PC-3 (cell line): ENCODE results near the gene WIPF1.

Experiments used
- CTCF ChIP-seq: fragments of 300-600 bp; sonication (generic); conservative IDR thresholded peaks from 2 replicates; pipeline ENCODE4 v1.5.1; 2017; ENCODE audit warnings: antibody characterized with exemption, low read depth, mild to moderate bottlenecking, low read length
- EZH2phosphoT487 ChIP-seq: fragments of 300-600 bp; sonication (generic); IDR thresholded peaks from 2 replicates; pipeline ENCODE4 v1.6.1; 2018; ENCODE audit warnings: mild to moderate bottlenecking, antibody characterized with exemption, low read length, borderline replicate concordance

- no peak for TF ChIP-seq CTCF
- no peak for TF ChIP-seq EZH2phosphoT487
Measured at GRCh38 chr2:174629506-174629905, 31.9 kb upstream of the WIPF1 start.
